ENCODE measurements around the gene SPAG6.
"Not testable (repeated sequence)": the region's sequence is repeated elsewhere in the genome, so short reads cannot be mapped to it uniquely, and the experiment has no call there.

The SPAG6 gene

GRCh38 chr10:22386503-22386902, 41.2 kb downstream of the SPAG6 start:
- Histone ChIP-seq H3K9me3 (ENCODE audit: insufficient read depth, low read depth, low read length) (no peaks in the 10 kb centered on the region), H3K27ac (ENCODE audit: low read depth, low read length) (no peak overlapping the region), H3K4me3 (ENCODE audit: low read length) (no peak overlapping the region), H3K36me3 (ENCODE audit: insufficient read depth, low read length) (no peaks in the 10 kb centered on the region), H3K4me1 (ENCODE audit: insufficient read depth, low read length) (peaks cover 9% of the 10 kb centered on the region; the same call in 1 of the 2 replicates), H3K27me3 (ENCODE audit: insufficient read depth, low read length) (no peaks in the 10 kb centered on the region), H3K9ac (ENCODE audit: low read depth, low read length) (no peak overlapping the region)
- 96% methylated on average over 1 of the region's 1 CpG for WGBS

GRCh38 chr10:22389856-22390589, 44.7 kb downstream of the SPAG6 start:
- H3K36me3 ChIP-seq (ENCODE audit: insufficient read depth, low read length), result no peaks in the 10 kb centered on the region
- H3K9me3 ChIP-seq (ENCODE audit: insufficient read depth, low read depth, low read length), result no peaks in the 10 kb centered on the region
- WGBS, result 90% methylated on average over 5 of the region's 6 CpGs
- no peaks in the 10 kb centered on the region for H3K27me3 ChIP-seq (ENCODE audit: insufficient read depth, low read length)
- H3K4me3 ChIP-seq (ENCODE audit: low read length), result no peak overlapping the region
- no peak overlapping the region for H3K9ac ChIP-seq (ENCODE audit: low read depth, low read length)
- peaks cover 4% of the 10 kb centered on the region; the same call in 1 of the 2 replicates for H3K4me1 ChIP-seq (ENCODE audit: insufficient read depth, low read length)
- no peak overlapping the region for H3K27ac ChIP-seq (ENCODE audit: low read depth, low read length)

GRCh38 chr10:22391600-22391999, 46.3 kb downstream of the SPAG6 start:
- Histone ChIP-seq H3K36me3 (ENCODE audit: insufficient read depth, low read length) (no peaks in the 10 kb centered on the region), H3K4me1 (ENCODE audit: insufficient read depth, low read length) (peaks cover 4% of the 10 kb centered on the region; the same call in 1 of the 2 replicates), H3K27ac (ENCODE audit: low read depth, low read length) (no peak overlapping the region), H3K9ac (ENCODE audit: low read depth, low read length) (no peak overlapping the region), H3K4me3 (ENCODE audit: low read length) (no peak overlapping the region), H3K27me3 (ENCODE audit: insufficient read depth, low read length) (no peaks in the 10 kb centered on the region), H3K9me3 (ENCODE audit: insufficient read depth, low read depth, low read length) (no peaks in the 10 kb centered on the region)
- WGBS, result 92% methylated on average over 5 of the region's 5 CpGs

- H3K9me3 ChIP-seq (ENCODE audit: insufficient read depth, low read depth, low read length); H3K36me3 ChIP-seq (ENCODE audit: insufficient read depth, low read length); H3K27ac ChIP-seq (ENCODE audit: low read depth, low read length); H3K4me3 ChIP-seq (ENCODE audit: low read length); H3K27me3 ChIP-seq (ENCODE audit: insufficient read depth, low read length); H3K9ac ChIP-seq (ENCODE audit: low read depth, low read length); H3K4me1 ChIP-seq (ENCODE audit: insufficient read depth, low read length): not testable (repeated sequence)
- WGBS, result 92% methylated on average over 1 of the region's 2 CpGs
These were observed 50.9 kb downstream of the SPAG6 start for GRCh38 chr10:22396195-22396594.

GRCh38 chr10:22406916-22407315, 61.6 kb downstream of the SPAG6 start:
- not testable (repeated sequence) for H3K9ac ChIP-seq (ENCODE audit: low read depth, low read length); H3K4me1 ChIP-seq (ENCODE audit: insufficient read depth, low read length); H3K27me3 ChIP-seq (ENCODE audit: insufficient read depth, low read length); H3K4me3 ChIP-seq (ENCODE audit: low read length); H3K36me3 ChIP-seq (ENCODE audit: insufficient read depth, low read length); H3K9me3 ChIP-seq (ENCODE audit: insufficient read depth, low read depth, low read length); H3K27ac ChIP-seq (ENCODE audit: low read depth, low read length)
- no CpG with 5 or more reads among the region's 5 CpGs for WGBS

- no peak overlapping the region for H3K9ac ChIP-seq (ENCODE audit: low read depth, low read length)
- no peak overlapping the region for H3K4me3 ChIP-seq (ENCODE audit: low read length)
- no peaks in the 10 kb centered on the region for H3K4me1 ChIP-seq (ENCODE audit: insufficient read depth, low read length)
- H3K36me3 ChIP-seq (ENCODE audit: insufficient read depth, low read length), result no peaks in the 10 kb centered on the region
- H3K27ac ChIP-seq (ENCODE audit: low read depth, low read length), result no peak overlapping the region
- WGBS, result 56% methylated on average over 1 of the region's 1 CpG
- H3K9me3 ChIP-seq (ENCODE audit: insufficient read depth, low read depth, low read length), result peaks cover 4% of the 10 kb centered on the region; the same call in 1 of the 2 replicates
- no peaks in the 10 kb centered on the region for H3K27me3 ChIP-seq (ENCODE audit: insufficient read depth, low read length)
These were observed 65.1 kb downstream of the SPAG6 start for GRCh38 chr10:22410394-22410793.

GRCh38 chr10:22410846-22411245, 65.5 kb downstream of the SPAG6 start:
- Histone ChIP-seq H3K27me3 (ENCODE audit: insufficient read depth, low read length) (no peaks in the 10 kb centered on the region), H3K27ac (ENCODE audit: low read depth, low read length) (no peak overlapping the region), H3K9ac (ENCODE audit: low read depth, low read length) (no peak overlapping the region), H3K36me3 (ENCODE audit: insufficient read depth, low read length) (no peaks in the 10 kb centered on the region), H3K4me3 (ENCODE audit: low read length) (no peak overlapping the region), H3K9me3 (ENCODE audit: insufficient read depth, low read depth, low read length) (peaks cover 4% of the 10 kb centered on the region; the same call in 1 of the 2 replicates), H3K4me1 (ENCODE audit: insufficient read depth, low read length) (no peaks in the 10 kb centered on the region)
- WGBS, result 97% methylated on average over 3 of the region's 5 CpGs

- no peak overlapping the region for H3K9ac ChIP-seq (ENCODE audit: low read depth, low read length)
- no peaks in the 10 kb centered on the region for H3K4me1 ChIP-seq (ENCODE audit: insufficient read depth, low read length)
- no peak overlapping the region for H3K27ac ChIP-seq (ENCODE audit: low read depth, low read length)
- H3K9me3 ChIP-seq (ENCODE audit: insufficient read depth, low read depth, low read length), result 0 out of 2 replicates have a peak, but pooled peaks cover 1% of the 10 kb centered on the region
- no peaks in the 10 kb centered on the region for H3K36me3 ChIP-seq (ENCODE audit: insufficient read depth, low read length)
- WGBS, result 88% methylated on average over 3 of the region's 3 CpGs
- H3K27me3 ChIP-seq (ENCODE audit: insufficient read depth, low read length), result no peaks in the 10 kb centered on the region
- no peak overlapping the region for H3K4me3 ChIP-seq (ENCODE audit: low read length)
These were observed 68.8 kb downstream of the SPAG6 start for GRCh38 chr10:22414146-22414545.

GRCh38 chr10:22415072-22415471, 69.8 kb downstream of the SPAG6 start:
- H3K9me3 ChIP-seq (ENCODE audit: insufficient read depth, low read depth, low read length), result no peaks in the 10 kb centered on the region
- H3K27me3 ChIP-seq (ENCODE audit: insufficient read depth, low read length), result no peaks in the 10 kb centered on the region
- H3K4me3 ChIP-seq (ENCODE audit: low read length), result no peak overlapping the region
- H3K36me3 ChIP-seq (ENCODE audit: insufficient read depth, low read length), result no peaks in the 10 kb centered on the region
- no peak overlapping the region for H3K9ac ChIP-seq (ENCODE audit: low read depth, low read length)
- 100% methylated on average over 2 of the region's 2 CpGs for WGBS
- no peak overlapping the region for H3K27ac ChIP-seq (ENCODE audit: low read depth, low read length)
- H3K4me1 ChIP-seq (ENCODE audit: insufficient read depth, low read length), result no peaks in the 10 kb centered on the region

GRCh38 chr10:22417736-22418268, 72.5 kb downstream of the SPAG6 start:
- no peak overlapping the region for H3K27ac ChIP-seq (ENCODE audit: low read depth, low read length)
- no peak overlapping the region for H3K4me3 ChIP-seq (ENCODE audit: low read length)
- no peaks in the 10 kb centered on the region for H3K36me3 ChIP-seq (ENCODE audit: insufficient read depth, low read length)
- no peaks in the 10 kb centered on the region for H3K4me1 ChIP-seq (ENCODE audit: insufficient read depth, low read length)
- H3K9ac ChIP-seq (ENCODE audit: low read depth, low read length), result no peak overlapping the region
- no peaks in the 10 kb centered on the region for H3K27me3 ChIP-seq (ENCODE audit: insufficient read depth, low read length)
- H3K9me3 ChIP-seq (ENCODE audit: insufficient read depth, low read depth, low read length), result no peaks in the 10 kb centered on the region
- 93% methylated on average over 2 of the region's 3 CpGs for WGBS

GRCh38 chr10:22420787-22421517, 75.7 kb downstream of the SPAG6 start:
- Histone ChIP-seq H3K9ac (ENCODE audit: low read depth, low read length) (no peak overlapping the region), H3K27me3 (ENCODE audit: insufficient read depth, low read length) (no peaks in the 10 kb centered on the region), H3K4me3 (ENCODE audit: low read length) (no peak overlapping the region), H3K27ac (ENCODE audit: low read depth, low read length) (no peak overlapping the region), H3K9me3 (ENCODE audit: insufficient read depth, low read depth, low read length) (no peaks in the 10 kb centered on the region), H3K4me1 (ENCODE audit: insufficient read depth, low read length) (no peaks in the 10 kb centered on the region), H3K36me3 (ENCODE audit: insufficient read depth, low read length) (no peaks in the 10 kb centered on the region)
- 93% methylated on average over 2 of the region's 4 CpGs for WGBS
